NCI-H82 treated with DMSO at 0.1 percent for 48 hours (cell line): ENCODE measurements around the gene SPTBN4.
"Not testable (repeated sequence)": the region's sequence is repeated elsewhere in the genome, so short reads cannot be mapped to it uniquely, and the experiment has no call there.

Experiments used
- DNase-seq: peaks from one replicate; lab custom pipeline; 2025; ENCODE audit not compliant: unreplicated experiment; lab: John Stamatoyannopoulos, UW

SPTBN4 gene

DNA sequence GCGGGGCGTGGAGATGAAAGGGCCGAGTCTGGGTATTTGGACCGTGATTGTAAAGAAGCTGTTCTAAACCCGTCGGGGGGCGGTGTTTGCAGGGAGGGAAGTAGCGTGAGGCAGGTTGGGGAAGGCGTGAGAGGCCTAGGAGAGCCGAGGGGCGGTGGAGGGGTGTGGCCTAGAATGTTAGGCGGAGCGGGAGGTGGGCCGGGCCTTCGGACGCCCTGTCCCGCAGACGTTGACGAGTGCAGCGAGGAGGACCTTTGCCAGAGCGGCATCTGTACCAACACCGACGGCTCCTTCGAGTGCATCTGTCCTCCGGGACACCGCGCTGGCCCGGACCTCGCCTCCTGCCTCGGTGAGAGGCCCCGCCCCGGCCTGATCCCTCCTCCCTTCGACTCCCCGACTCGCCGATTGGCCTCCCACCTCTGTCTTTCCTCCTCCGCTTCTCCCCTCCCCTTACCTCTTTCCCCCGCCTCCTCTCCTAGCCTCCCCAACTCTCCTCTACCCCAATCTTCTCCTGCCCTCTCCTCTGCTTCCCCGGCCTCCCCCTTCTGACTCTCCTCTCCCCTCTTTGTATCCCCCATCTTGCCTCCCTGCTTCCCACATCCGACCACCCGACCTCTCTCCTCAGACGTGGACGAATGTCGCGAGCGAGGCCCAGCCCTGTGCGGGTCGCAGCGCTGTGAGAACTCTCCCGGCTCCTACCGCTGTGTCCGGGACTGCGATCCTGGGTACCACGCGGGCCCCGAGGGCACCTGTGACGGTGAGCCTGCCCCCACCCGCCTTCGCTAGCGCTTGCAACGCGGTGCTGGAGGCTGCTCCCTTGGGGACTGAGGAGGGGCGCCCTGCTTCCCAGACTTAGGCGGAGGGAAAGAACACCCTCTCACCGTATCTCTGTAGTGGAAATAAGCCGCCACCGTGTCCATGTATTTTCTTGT lies 147.2 kb downstream of the SPTBN4 start:
- peak; percentile 37 for DNase-seq

DNA sequence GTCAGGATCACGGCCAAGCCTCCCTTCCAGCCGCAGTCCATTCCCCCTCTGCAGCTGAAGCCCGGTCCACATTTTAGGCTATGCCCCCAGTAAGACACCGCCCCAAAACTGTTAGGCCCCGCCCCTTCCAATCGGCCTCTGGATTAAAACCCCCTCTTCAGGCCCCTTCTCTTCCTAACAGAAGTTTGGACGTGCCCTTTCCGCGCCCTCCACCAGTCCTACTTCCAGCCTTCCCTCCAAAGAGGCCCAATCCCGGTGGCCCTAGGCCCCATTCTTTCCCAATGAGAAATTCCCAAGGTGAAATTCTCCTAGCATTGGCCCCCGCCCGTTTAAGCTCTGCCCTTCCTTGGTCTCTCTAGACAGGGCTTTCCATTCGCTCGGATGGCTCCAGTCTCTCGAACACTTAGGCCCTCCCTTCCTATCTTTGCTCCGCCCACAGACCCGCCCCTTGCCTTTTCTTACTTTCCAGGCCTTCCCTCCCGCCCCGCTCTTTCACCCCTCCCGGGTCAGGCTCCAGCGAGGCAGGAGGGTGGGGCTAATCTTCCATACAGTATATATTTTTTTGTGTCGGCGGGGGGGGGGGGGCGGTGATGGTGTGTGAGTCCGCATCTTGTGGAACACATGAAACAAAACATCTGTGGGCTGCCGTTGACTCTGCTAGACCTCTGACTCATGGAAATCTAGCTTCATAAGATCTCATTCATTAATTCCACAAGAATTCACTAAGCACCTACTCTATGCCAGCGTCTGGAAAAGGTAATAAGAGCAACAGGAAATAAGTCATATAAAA lies 148.0 kb downstream of the SPTBN4 start:
- DNase-seq = peak; percentile 58

DNA sequence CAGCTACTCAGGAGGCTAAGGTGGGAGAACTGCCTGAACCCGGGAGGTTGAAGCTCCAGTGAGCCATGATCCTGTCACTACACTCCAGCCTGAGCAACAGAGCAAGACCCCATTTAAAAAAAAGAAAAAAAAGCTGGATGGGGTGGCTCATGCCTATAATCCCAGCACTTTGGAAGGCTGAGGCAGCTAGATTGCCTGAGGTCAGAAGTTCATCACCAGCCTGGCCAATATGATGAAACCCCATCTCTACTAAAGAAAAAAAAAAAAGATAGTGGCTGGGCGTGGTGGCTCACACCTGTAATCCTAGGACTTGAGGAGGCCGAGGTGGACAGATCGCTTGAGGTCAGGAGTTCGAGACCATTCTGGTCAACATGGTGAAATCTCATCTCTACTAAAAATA lies 149.4 kb downstream of the SPTBN4 start:
- no peak for DNase-seq

DNA sequence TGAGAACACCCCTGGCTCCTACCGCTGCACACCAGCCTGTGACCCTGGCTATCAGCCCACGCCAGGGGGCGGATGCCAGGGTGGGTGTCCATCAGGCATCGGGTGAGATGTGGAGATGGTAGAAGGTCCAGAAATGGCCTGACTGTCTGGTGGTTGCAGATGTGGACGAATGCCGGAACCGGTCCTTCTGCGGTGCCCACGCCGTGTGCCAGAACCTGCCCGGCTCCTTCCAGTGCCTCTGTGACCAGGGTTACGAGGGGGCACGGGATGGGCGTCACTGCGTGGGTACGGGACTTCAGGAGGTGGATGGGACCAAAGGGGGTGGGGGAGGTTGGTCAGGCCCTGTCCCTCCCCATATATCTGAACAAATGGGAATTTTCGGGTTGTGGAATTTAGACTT lies 150.1 kb downstream of the SPTBN4 start:
- DNase-seq = no peak

DNA sequence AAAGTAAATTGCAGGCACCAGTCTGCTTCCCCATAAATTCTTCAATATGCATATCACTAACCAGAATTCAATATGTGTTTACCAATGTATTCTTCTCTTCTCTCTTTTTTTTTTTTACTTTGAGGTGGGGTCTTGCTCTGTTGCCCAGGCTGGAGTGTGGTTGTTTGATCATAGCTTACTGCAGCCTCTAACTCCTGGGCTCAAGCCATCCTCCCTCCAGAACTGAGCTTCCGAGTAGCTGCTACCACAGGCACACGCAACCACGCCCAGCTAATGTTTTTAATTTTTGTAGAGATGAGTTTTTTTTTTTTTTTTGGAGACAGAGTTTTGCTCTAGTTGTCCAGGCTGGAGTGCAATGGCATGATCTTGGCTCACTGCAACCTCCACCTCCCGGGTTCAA lies 151.2 kb downstream of the SPTBN4 start:
- DNase-seq = no peak

DNA sequence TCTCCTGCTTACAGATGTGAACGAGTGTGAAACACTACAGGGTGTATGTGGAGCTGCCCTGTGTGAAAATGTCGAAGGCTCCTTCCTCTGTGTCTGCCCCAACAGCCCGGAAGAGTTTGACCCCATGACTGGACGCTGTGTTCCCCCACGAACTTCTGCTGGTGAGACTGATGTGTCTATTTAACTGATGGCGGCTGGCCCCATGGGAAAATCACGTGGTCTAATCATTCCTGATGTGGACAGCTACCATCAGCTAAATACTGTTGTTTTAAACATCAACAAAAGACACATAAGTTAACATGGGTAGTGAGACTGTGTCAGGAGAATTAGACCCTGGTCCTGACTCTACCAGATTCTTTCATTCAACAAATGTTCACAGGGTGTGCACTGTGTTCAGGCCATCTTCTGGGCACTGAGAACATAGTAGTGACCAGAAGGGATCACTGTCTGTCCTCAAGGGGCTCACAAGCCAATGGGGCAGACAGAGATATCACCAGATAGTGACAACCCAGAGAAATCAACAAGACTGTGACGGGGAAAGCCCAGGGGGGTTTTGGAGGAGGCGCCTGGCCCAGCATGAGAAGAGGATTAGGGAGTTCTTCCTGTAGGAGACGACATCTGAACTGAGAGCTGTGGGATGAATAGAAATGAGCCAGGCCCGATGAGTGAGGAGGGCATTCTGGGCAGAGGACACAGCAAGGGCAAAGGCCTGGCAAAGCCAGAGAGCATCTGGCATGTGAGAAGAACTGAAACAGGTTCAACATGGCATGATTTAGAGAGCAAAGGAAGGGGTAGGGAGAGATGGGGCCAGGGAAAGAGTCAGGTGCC lies 152.7 kb downstream of the SPTBN4 start:
- no peak for DNase-seq

DNA sequence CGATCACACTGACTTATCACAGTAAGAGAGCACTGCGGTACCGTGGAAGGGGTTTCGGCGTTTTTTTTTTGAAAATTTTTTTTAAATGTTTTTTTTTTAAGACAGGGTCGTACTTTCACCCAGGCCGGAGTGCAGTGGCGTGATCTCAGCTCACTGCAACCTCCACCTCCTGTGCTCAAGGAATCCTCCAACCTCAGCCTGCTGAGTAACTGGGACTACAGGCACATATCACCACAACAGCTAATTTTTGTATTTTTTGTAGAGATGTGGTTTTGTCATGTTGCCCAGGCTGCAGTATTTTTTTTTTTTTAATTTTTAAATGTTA lies 153.3 kb downstream of the SPTBN4 start:
- no peak for DNase-seq

DNA sequence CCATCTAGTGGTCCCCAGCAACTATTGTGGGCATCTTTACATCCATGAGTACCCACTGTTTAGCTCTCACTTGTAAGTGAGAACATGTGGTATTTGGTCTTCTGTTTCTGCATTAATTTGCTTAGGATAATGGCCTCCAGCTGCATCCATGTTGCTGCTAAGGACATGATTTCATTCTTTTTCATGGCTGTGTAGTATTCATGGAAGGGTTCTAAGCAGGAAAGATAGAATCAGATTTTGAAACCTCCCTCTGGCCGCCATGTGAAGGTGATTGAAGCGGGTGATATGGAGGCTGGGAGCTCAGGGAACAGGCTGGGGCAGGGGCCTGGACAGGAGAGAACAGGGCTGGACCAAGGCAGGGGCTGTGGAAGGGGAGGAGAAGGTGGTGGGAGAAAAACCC lies 154.5 kb downstream of the SPTBN4 start:
- no peak for DNase-seq

DNA sequence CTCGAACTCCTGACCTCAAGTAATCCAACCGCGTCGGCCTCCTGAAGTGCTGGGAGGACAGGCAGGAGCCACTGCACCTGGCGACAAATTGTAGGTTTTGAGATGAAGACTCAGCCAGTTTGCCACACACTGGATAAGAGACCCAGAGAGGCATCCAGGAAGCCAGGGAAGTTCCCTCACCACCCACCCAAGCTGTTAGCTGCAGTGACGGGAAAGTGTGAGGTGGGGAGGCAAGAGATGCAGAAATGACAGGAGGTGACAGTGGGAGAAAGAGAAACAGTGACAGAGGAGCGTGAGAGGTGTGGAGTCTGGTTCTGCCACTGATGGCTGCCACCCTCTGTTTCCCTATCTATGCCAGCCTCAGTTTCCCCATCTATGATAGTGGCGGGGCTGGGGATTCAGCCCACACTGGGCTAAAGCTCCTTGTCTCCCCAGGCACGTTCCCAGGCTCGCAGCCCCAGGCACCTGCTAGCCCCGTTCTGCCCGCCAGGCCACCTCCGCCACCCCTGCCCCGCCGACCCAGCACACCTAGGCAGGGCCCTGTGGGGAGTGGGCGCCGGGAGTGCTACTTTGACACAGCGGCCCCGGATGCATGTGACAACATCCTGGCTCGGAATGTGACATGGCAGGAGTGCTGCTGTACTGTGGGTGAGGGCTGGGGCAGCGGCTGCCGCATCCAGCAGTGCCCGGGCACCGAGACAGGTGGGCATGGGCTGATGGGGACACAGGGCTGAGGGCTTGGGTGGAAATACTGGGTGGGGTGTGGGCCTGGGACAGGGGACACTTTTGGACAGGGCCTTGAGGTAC lies 155.4 kb downstream of the SPTBN4 start:
- DNase-seq = no peak

DNA sequence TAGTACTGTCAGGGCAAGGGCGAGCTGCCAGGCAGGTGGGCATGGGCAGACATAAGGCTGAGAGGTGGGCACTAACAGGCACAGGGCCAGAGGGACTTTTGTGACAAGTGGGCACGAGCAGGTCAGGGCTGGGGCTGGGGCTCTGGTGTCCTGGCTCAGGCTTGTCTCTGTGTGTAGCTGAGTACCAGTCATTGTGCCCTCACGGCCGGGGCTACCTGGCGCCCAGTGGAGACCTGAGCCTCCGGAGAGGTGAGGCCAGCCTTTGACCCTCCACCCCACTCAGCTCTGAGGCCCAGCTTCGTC lies 155.9 kb downstream of the SPTBN4 start:
- DNase-seq = no peak

DNA sequence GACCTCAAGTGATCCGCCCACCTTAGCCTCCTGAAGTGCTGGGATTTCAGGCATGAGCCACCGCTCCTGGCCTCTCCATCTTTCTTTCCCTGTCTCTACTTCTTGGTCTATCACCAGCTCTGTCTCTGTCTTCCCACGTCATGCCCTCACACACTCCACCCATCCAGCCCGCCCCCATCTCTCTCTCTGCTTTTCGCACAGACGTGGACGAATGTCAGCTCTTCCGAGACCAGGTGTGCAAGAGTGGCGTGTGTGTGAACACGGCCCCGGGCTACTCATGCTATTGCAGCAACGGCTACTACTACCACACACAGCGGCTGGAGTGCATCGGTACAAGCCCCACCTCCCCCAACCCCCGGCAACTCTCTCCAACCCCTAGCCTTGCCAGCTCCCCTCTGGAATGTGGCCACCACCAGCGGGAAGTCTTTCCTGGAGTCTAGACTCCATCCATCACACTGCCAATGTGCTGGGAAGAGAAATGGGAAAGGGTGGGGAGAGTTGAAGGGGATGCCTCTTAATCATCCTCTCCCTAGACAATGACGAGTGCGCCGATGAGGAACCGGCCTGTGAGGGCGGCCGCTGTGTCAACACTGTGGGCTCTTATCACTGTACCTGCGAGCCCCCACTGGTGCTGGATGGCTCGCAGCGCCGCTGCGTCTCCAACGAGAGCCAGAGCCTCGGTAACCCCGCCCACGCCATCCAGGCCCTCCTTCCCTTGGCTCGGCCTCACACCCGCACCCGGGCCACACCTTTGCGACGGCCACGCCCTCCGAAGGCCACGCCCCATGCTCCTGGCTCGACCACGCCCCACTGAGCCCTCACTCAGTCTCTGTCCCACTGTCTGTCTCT lies 156.8 kb downstream of the SPTBN4 start:
- DNase-seq = peak; percentile 79

DNA sequence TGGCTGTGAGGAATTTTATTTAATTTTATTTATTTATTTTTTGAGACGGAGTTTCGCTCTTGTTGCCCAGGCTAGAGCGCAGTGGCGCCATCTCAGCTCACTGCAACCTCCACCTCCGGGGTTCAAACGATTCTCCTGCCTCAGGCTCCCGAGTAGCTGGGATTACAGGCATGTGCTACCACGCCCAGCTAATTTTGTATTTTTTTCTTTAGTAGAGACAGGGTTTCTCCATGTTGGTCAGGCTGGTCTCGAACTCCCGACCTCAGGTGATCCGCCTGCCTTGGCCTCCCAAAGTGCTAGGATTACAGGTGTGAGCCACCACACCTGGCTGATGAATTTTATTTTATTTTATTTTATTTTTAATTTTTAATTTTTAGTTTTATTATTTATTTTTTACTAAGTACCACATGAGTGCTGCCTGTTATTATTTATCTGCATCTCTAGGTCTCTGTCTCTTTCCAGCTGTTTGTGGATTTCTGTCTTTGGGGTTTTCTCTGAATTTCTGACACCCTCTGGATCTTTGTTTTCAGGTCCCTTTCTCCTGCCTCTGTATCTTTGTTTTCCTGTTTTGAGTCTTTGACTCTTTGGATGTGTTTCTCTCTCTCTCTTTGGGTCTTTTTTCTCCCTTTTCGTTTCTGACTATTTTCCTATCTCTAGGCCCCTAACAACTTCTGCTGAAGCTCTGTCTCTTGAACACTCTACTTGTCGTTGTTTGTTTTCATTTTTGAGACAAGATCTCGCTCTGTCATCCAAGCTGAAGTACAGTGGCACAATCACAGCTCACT lies 157.8 kb downstream of the SPTBN4 start:
- DNase-seq = not testable (repeated sequence)

DNA sequence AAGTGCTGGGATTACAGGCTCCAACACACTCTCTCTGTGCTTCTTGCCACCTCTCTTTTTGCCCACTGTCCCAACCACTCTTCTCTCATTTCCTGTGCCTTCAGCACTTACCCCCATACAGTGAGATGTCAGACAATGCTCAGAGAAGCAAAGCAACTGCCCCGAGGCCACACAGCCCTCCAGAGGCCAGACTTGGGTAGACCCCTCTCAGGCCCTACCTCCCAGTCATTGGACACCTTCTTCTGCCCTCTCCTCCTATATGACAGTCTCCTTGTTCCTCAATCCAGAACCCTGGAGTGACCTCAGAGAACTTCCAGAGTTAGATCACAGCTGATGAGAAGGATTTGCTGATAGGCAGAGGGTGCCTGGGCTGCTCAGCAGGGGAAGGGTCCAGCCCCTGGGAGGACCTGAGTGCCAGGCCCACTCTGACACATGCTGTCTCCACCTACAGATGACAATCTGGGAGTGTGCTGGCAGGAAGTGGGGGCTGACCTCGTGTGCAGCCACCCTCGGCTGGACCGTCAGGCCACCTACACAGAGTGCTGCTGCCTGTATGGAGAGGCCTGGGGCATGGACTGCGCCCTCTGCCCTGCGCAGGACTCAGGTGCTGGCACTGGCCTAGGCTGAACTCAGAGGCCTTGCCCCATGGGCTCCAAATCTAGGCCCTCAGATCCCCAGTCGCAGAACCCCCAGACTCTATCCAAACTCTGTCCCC lies 158.8 kb downstream of the SPTBN4 start:
- no peak for DNase-seq
